NCI-H1105 (cell line): ENCODE results near the gene PDZRN4.
A peak's percentile ranks its signal among the peaks of the same experiment; 100 is the strongest.
"Not testable (repeated sequence)": the region's sequence is repeated elsewhere in the genome, so short reads cannot be mapped to it uniquely, and the experiment has no call there.

Experiments used
- DNase-seq: peaks from one replicate; lab custom pipeline; 2025; lab: John Stamatoyannopoulos, UW

Gene PDZRN4

DNA sequence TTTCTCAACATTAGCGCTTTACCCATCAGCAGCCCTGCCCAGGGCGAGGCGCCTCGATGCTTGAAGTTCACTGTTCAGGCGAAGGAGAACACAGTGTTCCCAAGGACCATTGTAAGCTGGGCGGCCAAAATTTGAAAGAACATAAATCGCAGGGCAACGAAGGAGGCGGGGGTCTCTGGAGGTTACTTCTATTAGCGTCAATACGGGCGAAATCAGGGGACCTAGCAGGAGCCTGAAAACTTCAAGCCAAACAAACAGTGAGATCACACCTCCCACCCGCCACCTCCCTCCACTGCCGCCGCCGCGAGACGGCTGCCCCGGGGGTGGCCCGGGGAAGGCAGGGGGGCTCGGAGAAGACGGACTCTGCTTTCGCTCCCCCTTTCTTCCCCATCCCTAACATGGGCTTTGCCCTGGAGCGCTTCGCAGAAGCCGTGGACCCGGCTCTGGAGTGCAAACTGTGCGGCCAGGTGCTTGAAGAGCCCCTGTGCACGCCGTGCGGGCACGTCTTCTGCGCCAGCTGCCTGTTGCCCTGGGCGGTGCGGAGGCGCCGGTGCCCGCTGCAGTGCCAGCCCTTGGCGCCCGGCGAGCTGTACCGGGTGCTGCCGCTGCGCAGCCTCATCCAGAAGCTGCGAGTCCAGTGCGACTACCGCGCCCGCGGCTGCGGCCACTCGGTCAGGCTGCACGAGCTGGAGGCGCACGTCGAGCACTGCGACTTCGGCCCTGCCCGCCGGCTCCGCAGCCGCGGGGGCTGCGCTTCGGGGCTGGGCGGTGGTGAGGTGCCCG lies at the start of gene PDZRN4:
TSS of gene PDZRN4 (plus strand) at position 263 of the 783 bp plus-strand sequence.
- peak; percentile 62 for DNase-seq

DNA sequence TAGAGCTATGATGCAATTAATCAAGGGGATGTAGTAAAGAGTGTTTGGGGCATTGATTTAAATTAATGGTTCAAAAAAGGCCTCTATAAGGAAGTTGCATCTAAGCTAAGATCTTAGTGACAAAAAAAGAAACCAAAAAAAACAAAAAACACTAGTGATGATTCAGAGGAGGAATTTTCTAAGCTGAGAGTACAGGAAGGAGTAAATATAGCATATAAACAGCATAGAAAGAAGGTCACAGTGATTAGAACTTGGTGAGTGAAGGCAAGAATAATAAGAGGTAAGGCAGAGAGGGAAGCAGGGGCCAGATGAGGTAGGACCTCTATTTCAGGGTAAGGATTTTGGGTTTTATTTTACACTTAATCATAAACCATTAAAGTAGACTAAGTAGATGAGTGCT lies 48.0 kb upstream of the PDZRN4 start:
- DNase-seq, result no peak

DNA sequence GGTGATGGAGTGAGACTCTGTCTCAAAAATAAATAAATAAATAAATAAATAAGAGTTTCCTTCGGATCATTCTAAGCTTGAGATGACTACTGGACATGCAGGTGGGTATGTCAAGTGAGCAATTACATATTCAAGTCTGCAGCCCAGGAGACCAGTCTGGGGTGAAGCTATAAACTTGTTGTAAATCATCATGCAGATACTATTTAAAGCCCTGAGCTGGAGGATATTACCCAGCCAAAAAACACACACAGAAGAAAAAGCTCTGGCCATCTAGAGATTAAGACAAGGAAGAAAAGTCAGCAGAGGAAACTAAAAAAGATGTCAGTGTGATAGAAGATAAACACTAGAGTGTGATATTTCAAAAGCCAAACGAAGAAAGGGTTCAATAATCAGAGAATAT lies 47.0 kb upstream of the PDZRN4 start:
- DNase-seq, result no peak

DNA sequence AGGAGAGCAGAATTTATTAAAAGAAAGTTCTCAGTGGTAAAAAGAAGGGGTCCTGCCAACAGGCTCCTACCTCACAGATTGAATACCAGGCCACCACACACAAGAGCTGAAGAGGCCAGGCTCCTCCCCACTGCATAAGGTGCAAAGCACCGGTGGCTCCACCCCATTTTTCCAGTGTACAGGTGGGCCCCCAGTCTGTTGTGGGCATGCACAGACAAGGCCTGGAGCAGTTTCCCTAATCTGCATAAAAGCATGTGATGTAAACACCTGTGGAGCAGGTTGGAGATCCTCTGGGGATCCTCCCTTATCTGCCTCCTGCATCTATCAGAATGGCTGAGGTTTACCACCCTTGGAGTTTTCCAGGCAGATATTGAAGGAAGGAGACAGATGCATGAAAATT lies 45.7 kb upstream of the PDZRN4 start:
- peak; percentile 16 for DNase-seq

GRCh38 chr12:41151793-41152192 lies 36.3 kb upstream of the PDZRN4 start:
- DNase-seq, result no peak

DNA sequence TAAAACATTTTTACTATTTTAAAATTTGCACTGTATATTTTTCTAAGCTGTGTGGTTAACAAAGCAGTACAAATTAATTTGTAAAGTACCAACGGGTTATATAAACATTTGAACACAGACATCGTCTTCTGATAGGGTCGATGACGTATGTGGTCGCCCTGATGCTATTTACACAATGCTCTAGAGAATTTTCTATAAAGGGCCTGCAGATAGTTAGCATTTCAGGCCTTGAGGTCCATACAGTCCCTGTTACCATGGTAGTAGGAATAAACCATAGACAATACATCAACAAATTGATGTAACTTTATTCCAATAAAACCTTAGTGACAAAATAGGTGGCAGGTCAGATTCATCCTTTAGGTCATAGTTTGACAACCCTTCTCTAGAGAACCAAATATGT lies 25.7 kb upstream of the PDZRN4 start:
- DNase-seq, result no peak

DNA sequence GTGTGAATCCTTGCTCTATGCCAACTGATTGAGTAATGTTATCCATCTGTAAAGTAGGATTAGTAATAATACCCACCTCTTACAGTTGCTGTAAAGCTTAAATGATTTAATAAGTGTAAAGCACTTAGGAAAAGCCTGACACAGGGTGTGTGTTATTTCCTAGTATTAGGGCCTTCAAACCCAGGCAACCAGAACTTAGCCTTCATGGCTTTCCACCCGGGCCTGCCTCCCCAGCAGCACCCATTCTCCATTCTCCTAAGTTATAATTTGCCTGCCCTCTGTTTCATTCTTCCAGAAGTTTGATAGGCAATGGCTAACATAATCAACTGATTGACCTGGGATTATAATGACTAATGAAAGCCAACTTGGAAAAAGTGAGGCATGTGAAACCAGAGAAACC lies 20.4 kb upstream of the PDZRN4 start:
- no peak for DNase-seq

- DNase-seq, result no peak
Observed at GRCh38 chr12:41174602-41175001, 13.5 kb upstream of the PDZRN4 start.

- DNase-seq, result not testable (repeated sequence)
Observed at GRCh38 chr12:41179507-41179906, 8.6 kb upstream of the PDZRN4 start.

DNA sequence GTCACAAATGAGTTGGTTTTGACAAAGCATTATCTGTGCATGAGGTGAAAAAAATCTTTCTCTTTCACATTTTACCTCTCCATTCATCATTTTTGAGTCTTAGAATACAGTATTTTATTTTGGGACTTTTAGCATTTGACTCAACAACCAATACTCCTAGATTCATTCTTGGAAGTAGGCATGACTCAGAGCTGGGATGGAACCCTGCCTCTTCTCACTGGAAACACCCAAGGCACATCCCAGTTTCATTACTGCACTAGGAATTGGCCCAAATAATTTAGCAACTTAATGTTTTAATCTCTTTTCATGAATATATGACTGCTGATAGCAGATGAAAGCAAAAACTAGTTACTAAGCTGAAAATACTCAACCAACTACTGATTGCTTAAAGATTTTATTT lies 3.3 kb upstream of the PDZRN4 start:
- no peak for DNase-seq

DNA sequence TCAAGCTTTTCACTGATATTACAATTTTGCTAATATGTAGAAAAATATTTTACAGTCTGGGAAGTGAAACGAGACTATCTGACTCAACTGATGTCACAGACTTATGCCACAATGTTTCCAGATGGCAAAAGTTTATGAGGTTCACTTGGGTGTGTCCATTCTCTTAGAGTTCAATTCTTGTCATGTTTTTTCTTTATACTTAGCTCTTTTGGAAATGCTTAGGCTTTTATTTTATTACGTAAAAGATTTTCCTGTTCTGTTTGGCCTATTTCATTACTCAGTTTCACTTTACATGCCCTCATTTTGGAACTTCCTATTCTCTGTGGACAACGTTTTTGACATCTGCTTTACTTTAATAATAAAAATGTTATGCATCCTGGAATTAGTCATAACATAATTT lies 2.1 kb upstream of the PDZRN4 start:
- DNase-seq, result no peak

- DNase-seq, result no peak
Observed at GRCh38 chr12:41188841-41189394, 798 bp downstream of the PDZRN4 start.

- DNase-seq, result no peak
Observed at GRCh38 chr12:41189395-41190251, 1.5 kb downstream of the PDZRN4 start.

GRCh38 chr12:41190338-41190737 lies 2.2 kb downstream of the PDZRN4 start:
- peak; percentile 30 for DNase-seq

GRCh38 chr12:41191549-41191948 lies 3.4 kb downstream of the PDZRN4 start:
- not testable (repeated sequence) for DNase-seq

- DNase-seq, result no peak
Observed at GRCh38 chr12:41193311-41193710, 5.2 kb downstream of the PDZRN4 start.

- no peak for DNase-seq
Observed at GRCh38 chr12:41202051-41202450, 13.9 kb downstream of the PDZRN4 start.

DNA sequence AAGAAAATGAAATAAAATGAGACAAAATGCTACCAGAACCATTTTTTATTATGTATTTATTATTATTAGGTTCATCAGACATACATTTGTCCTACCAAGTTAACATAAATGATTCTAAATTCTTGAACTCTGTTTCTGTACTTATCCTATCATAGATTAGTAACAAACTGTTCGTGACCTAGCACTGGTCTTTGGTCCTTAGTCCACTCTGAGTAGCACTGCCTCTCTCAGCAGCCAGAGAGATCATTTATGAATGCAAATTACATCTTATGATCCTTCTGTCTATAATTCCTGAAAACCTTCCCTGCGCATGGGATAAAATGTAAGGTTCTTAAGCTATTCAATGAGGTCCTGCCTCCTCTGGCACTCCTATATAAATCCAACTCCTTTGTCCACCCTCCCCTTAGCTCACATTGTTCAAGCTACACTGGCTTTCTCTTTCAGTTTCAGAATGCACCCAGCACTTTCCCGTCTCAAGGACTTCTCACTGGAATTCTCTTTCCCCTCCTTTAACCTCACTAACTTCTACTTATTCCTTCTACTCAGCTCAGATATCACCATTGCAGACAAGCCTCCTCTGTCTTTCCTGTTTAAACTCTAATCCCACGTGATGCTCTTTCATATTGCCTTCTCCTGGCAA lies 17.1 kb downstream of the PDZRN4 start:
- no peak for DNase-seq

DNA sequence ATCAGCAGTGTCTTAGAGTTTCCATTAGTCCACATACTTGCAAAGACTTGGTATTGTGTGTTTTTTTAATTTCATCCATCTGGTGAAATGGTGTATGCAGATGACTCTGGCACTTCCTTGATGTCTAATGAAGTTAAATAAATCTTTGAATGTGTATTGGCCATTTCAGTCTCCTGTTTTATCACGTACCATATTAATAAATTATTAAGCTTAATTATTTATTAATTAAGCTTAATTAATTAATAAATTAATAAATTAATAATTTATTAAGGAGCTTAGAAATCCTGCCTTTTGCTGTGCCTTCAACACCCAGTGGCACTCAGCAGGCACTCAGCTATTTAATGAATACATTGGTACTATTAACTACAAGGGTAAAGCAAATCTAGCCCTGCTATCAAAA lies 18.2 kb downstream of the PDZRN4 start:
- no peak for DNase-seq

GRCh38 chr12:41211448-41211847 lies 23.3 kb downstream of the PDZRN4 start:
- DNase-seq, result no peak

- DNase-seq, result no peak
Observed at GRCh38 chr12:41212625-41213024, 24.5 kb downstream of the PDZRN4 start.

DNA sequence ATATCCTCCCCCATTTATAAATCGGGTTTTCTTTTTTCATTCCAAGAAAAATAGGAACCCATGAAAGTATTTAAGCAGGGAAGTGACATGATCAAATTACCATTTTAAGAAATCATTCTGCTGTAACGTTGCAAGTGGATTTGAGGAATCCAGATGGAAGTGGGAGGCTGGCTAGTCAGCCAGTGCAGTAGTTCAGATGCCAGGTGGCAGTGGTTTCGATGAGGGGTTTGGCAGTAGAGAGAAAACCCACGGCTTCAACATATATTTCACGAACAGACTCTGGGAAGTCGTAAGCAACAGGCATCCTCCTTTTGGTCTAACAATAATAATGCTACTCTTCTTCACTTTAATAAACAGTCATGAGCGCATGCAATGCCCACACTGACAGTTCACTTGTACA lies 25.0 kb downstream of the PDZRN4 start:
- DNase-seq, result no peak
